ENCODE measurements around the gene SMARCAL1. TPM values are rescaled to one million over a fixed set of nuclear protein-coding genes. Genes with fewer than 3 reads are reported as not detected.
A peak's percentile ranks its signal among the peaks of the same experiment; 100 is the strongest.

SMARCAL1 gene
- polyA plus RNA-seq, 6 donors from 2014 or later, result 15.5 to 28.1 (median 23.4) TPM

- H3K9me3 Mint-ChIP-seq, result peaks cover 0 to 9% (median 5%) of the 10 kb centered on the region in 7 donors
- H3K4me3 Mint-ChIP-seq, result no peak overlapping the region
- H3K27ac Mint-ChIP-seq, result no peak overlapping the region
- peaks cover 0 to 12% (median 0%) of the 10 kb centered on the region in 3 donors for H3K4me1 Mint-ChIP-seq
- no peak for ATAC-seq (ENCODE audit: low read depth in 2 of 2)
- H3K36me3 Mint-ChIP-seq, result peaks cover 59 to 65% of the 10 kb centered on the region in 2 donors
- no peak for DNase-seq
- H3K27me3 Mint-ChIP-seq, result no peaks in the 10 kb centered on the region
These were observed 12.9 kb downstream of the SMARCAL1 start for GRCh38 chr2:216425008-216425787.

- Mint-ChIP-seq H3K4me3 (no peak overlapping the region), H3K4me1 (peaks cover 0 to 12% (median 0%) of the 10 kb centered on the region in 3 donors), H3K36me3 (peaks cover 55 to 67% of the 10 kb centered on the region in 2 donors), H3K27me3 (no peaks in the 10 kb centered on the region), H3K27ac (peak overlapping the region in 1 of 6 donors; percentile 32), H3K9me3 (peaks cover 0 to 9% (median 5%) of the 10 kb centered on the region in 7 donors)
- DNase-seq, result no peak
- no peak for ATAC-seq (ENCODE audit: low read depth in 2 of 2)
These were observed 14.0 kb downstream of the SMARCAL1 start for GRCh38 chr2:216426166-216426777.

GRCh38 chr2:216426938-216427337 lies 14.7 kb downstream of the SMARCAL1 start:
- peaks cover 0 to 9% (median 5%) of the 10 kb centered on the region in 7 donors for H3K9me3 Mint-ChIP-seq
- no peaks in the 10 kb centered on the region for H3K27me3 Mint-ChIP-seq
- peaks cover 0 to 12% (median 0%) of the 10 kb centered on the region in 3 donors for H3K4me1 Mint-ChIP-seq
- H3K36me3 Mint-ChIP-seq, result peaks cover 62 to 69% of the 10 kb centered on the region in 2 donors
- no peak overlapping the region for H3K4me3 Mint-ChIP-seq
- no peak for ATAC-seq (ENCODE audit: low read depth in 2 of 2)
- H3K27ac Mint-ChIP-seq, result no peak overlapping the region
- no peak for DNase-seq

GRCh38 chr2:216428618-216429350 lies 16.5 kb downstream of the SMARCAL1 start:
- peaks cover 0 to 9% (median 5%) of the 10 kb centered on the region in 7 donors for H3K9me3 Mint-ChIP-seq
- H3K4me3 Mint-ChIP-seq, result no peak overlapping the region
- no peaks in the 10 kb centered on the region for H3K27me3 Mint-ChIP-seq
- DNase-seq (no peak), ATAC-seq (ENCODE audit: low read depth in 2 of 2) (no peak)
- peaks cover 0 to 12% (median 0%) of the 10 kb centered on the region in 3 donors for H3K4me1 Mint-ChIP-seq
- peaks cover 58 to 60% of the 10 kb centered on the region in 2 donors for H3K36me3 Mint-ChIP-seq
- H3K27ac Mint-ChIP-seq, result peak overlapping the region in 2 of 6 donors; percentile 47 to 59

- Mint-ChIP-seq H3K27me3 (no peaks in the 10 kb centered on the region), H3K36me3 (peaks cover 51 to 58% of the 10 kb centered on the region in 2 donors), H3K27ac (peak overlapping the region in 1 of 6 donors; percentile 59), H3K4me3 (no peak overlapping the region), H3K9me3 (peaks cover 0 to 9% (median 5%) of the 10 kb centered on the region in 7 donors), H3K4me1 (peaks cover 0 to 12% (median 0%) of the 10 kb centered on the region in 3 donors)
- DNase-seq (no peak), ATAC-seq (ENCODE audit: low read depth in 2 of 2) (no peak)
These were observed 17.1 kb downstream of the SMARCAL1 start for GRCh38 chr2:216429428-216429827.

- Mint-ChIP-seq H3K27ac (no peak overlapping the region), H3K36me3 (peaks cover 38 to 48% of the 10 kb centered on the region in 2 donors), H3K27me3 (no peaks in the 10 kb centered on the region), H3K4me3 (no peak overlapping the region), H3K4me1 (peaks cover 0 to 12% (median 0%) of the 10 kb centered on the region in 3 donors), H3K9me3 (peaks cover 0 to 2% (median 0%) of the 10 kb centered on the region in 7 donors)
- no peak for ATAC-seq (ENCODE audit: low read depth in 2 of 2)
- DNase-seq, result no peak
These were observed 18.7 kb downstream of the SMARCAL1 start for GRCh38 chr2:216430811-216431530.

GRCh38 chr2:216431531-216431856 lies 19.2 kb downstream of the SMARCAL1 start:
- Mint-ChIP-seq H3K4me3 (no peak overlapping the region), H3K27ac (peak overlapping the region in 1 of 6 donors; percentile 80), H3K36me3 (peaks cover 44 to 48% of the 10 kb centered on the region in 2 donors), H3K9me3 (peaks cover 0 to 2% (median 0%) of the 10 kb centered on the region in 7 donors), H3K4me1 (peaks cover 0 to 12% (median 0%) of the 10 kb centered on the region in 3 donors), H3K27me3 (no peaks in the 10 kb centered on the region)
- DNase-seq, result no peak
- no peak for ATAC-seq (ENCODE audit: low read depth in 2 of 2)

GRCh38 chr2:216436383-216436782 lies 24.1 kb downstream of the SMARCAL1 start:
- no peak for DNase-seq
- Mint-ChIP-seq H3K27ac (no peak overlapping the region), H3K4me3 (no peak overlapping the region), H3K36me3 (peaks cover 33 to 40% of the 10 kb centered on the region in 2 donors), H3K27me3 (no peaks in the 10 kb centered on the region), H3K9me3 (no peaks in the 10 kb centered on the region), H3K4me1 (no peaks in the 10 kb centered on the region)
- no peak for ATAC-seq (ENCODE audit: low read depth in 2 of 2)

- Mint-ChIP-seq H3K27ac (no peak overlapping the region), H3K4me3 (no peak overlapping the region), H3K36me3 (peaks cover 29 to 36% of the 10 kb centered on the region in 2 donors), H3K9me3 (no peaks in the 10 kb centered on the region), H3K27me3 (no peaks in the 10 kb centered on the region), H3K4me1 (no peaks in the 10 kb centered on the region)
- ATAC-seq (ENCODE audit: low read depth in 2 of 2) (no peak), DNase-seq (no peak)
These were observed 29.2 kb downstream of the SMARCAL1 start for GRCh38 chr2:216441308-216442010.

- ATAC-seq (ENCODE audit: low read depth in 2 of 2), result no peak
- peaks cover 0 to 2% (median 0%) of the 10 kb centered on the region in 3 donors for H3K4me1 Mint-ChIP-seq
- no peaks in the 10 kb centered on the region for H3K27me3 Mint-ChIP-seq
- H3K36me3 Mint-ChIP-seq, result peaks cover 56 to 61% of the 10 kb centered on the region in 2 donors
- no peak for DNase-seq
- H3K9me3 Mint-ChIP-seq, result peaks cover 0 to 8% (median 6%) of the 10 kb centered on the region in 7 donors
- no peak overlapping the region for H3K4me3 Mint-ChIP-seq
- H3K27ac Mint-ChIP-seq, result no peak overlapping the region
These were observed 33.2 kb downstream of the SMARCAL1 start for GRCh38 chr2:216445501-216445900.

- DNase-seq (no peak), ATAC-seq (ENCODE audit: low read depth in 2 of 2) (no peak)
- Mint-ChIP-seq H3K36me3 (peaks cover 55 to 57% of the 10 kb centered on the region in 2 donors), H3K4me3 (no peak overlapping the region), H3K4me1 (peaks cover 0 to 2% (median 0%) of the 10 kb centered on the region in 3 donors), H3K9me3 (peaks cover 0 to 8% (median 6%) of the 10 kb centered on the region in 7 donors), H3K27me3 (no peaks in the 10 kb centered on the region), H3K27ac (no peak overlapping the region)
These were observed 34.1 kb downstream of the SMARCAL1 start for GRCh38 chr2:216446343-216446742.

- no peaks in the 10 kb centered on the region for H3K27me3 Mint-ChIP-seq
- H3K4me1 Mint-ChIP-seq, result peaks cover 0 to 2% (median 0%) of the 10 kb centered on the region in 3 donors
- H3K36me3 Mint-ChIP-seq, result peaks cover 55 to 58% of the 10 kb centered on the region in 2 donors
- no peak overlapping the region for H3K27ac Mint-ChIP-seq
- peaks cover 0 to 8% (median 6%) of the 10 kb centered on the region in 7 donors for H3K9me3 Mint-ChIP-seq
- DNase-seq (no peak), ATAC-seq (ENCODE audit: low read depth in 2 of 2) (no peak)
- peak overlapping the region in 1 of 8 donors; percentile 53 for H3K4me3 Mint-ChIP-seq
These were observed 35.0 kb downstream of the SMARCAL1 start for GRCh38 chr2:216447293-216447692.

Data from naive B cell (primary cell).